ENCODE results near the gene CFAP45. TPM values are rescaled to one million over a fixed set of nuclear protein-coding genes. Genes with fewer than 3 reads are reported as not detected.

Gene CFAP45
- total and polyA plus RNA-seq, 2 of the 8 experiments (the other 6 are each of a cell fraction or from before 2014, with no cell fraction given), result 0.05 TPM; not detected in 1

DNA sequence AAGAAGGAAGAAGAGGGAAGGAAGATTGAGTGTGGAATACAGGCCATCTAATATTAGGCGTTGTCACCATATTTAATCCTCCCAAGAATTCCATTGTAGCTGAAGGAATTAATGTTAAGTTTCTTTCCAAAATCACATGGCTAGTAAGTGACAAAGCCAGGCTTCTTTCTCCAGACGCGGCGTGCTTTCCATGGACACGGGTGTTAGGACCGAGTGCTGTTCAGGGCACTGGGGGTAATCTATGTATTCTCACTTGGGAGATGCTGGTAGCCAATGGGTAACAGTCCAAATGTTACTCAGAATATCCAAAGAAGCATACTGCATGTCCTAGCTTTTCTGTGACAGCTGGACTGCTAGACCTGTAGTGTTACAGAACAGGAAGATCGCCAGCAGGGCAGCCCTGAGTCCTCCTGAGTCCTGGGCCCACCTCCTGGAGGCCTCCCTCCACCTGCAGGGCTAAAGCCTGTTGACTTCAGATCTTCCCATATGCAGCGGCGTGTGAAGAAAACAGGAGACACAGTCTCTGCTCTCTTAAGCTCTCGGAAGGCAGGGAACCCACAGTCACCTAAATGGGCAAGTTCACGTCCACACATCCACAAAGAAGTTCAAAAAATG lies 40.1 kb upstream of the CFAP45 start:
- Histone ChIP-seq H4K91ac (replicated peaks; ENCODE audit: insufficient read length, low read length) (no peak overlapping the region), H3K14ac (ENCODE audit: insufficient read length) (no peak overlapping the region), H2BK15ac (ENCODE audit: low read length) (no peak overlapping the region), H2AFZ (ENCODE audit: low read length) (no peak overlapping the region), H3K9ac (replicated peaks in 1 of 4; ENCODE audit: extremely low read depth in 1 of 4, low read depth in 3 of 4, low read length in 3 of 4) (no peak overlapping the region), H3K23me2 (ENCODE audit: low read depth, low read length) (peaks cover 7% of the 10 kb centered on the region; the same call in 1 of the 2 replicates), H2BK120ac (replicated peaks; ENCODE audit: low read depth, low read length) (no peak overlapping the region), H3K4ac (replicated peaks; ENCODE audit: insufficient read length, low read depth, low read length) (no peak overlapping the region), H2BK5ac (ENCODE audit: low read depth, low read length) (no peak overlapping the region), H3K4me3 (ENCODE audit: extremely low read depth in 1 of 4, insufficient read depth in 2 of 4, low read depth in 3 of 4, low read length in 4 of 4) (no peak overlapping the region), H3K79me1 (ENCODE audit: low read depth, low read length) (peaks cover 2% of the 10 kb centered on the region; the same call in 1 of the 2 replicates), H3K27me3 (replicated peaks in 1 of 4; ENCODE audit: control insufficient read depth in 3 of 4, extremely low read depth in 1 of 4, insufficient read depth in 3 of 4, low read length in 3 of 4) (no peaks in the 10 kb centered on the region), H2BK20ac (ENCODE audit: low read length) (no peak overlapping the region), H2BK12ac (ENCODE audit: low read depth, low read length) (no peak overlapping the region), H4K20me1 (replicated peaks in 1 of 2; ENCODE audit: control insufficient read depth in 1 of 2, insufficient read depth in 2 of 2, low read length in 2 of 2) (no peaks in the 10 kb centered on the region), H2AK5ac (ENCODE audit: low read depth, low read length) (no peak overlapping the region), H3K4me2 (ENCODE audit: insufficient read depth in 1 of 2, low read depth in 2 of 2, low read length in 2 of 2) (no peak overlapping the region), H3K18ac (ENCODE audit: extremely low read depth, low read length) (no peak overlapping the region), H3K23ac (ENCODE audit: insufficient read length) (no peak overlapping the region), H3K27ac (ENCODE audit: low read depth, low read length) (no peak overlapping the region; the same call in 1 of the 2 replicates), H3K56ac (replicated peaks; ENCODE audit: insufficient read length, low read depth, low read length) (no peak overlapping the region), H3K9me3 (ENCODE audit: insufficient read depth in 2 of 2, low read depth in 1 of 2, low read length in 1 of 2) (no peaks in the 10 kb centered on the region), H4K8ac (ENCODE audit: extremely low read depth, insufficient read depth, low read length) (no peak overlapping the region), H3K36me3 (ENCODE audit: control insufficient read depth in 2 of 4, insufficient read depth in 4 of 4, low read length in 3 of 4) (peaks cover 0 to 12% (median 4%) of the 10 kb centered on the region in 4 experiments; a peak in 7 of 8 replicates), H4K5ac (ENCODE audit: insufficient read length, low read depth, low read length) (no peak overlapping the region), H3K4me1 (replicated peaks in 1 of 4; ENCODE audit: control insufficient read depth in 3 of 4, insufficient read depth in 4 of 4, low read length in 3 of 4) (peaks cover 0 to 24% (median 18%) of the 10 kb centered on the region in 4 experiments; a peak in 6 of 7 replicates), H3K79me2 (ENCODE audit: control insufficient read depth in 1 of 2, insufficient read depth in 2 of 2, low read length in 2 of 2) (peaks cover 3 to 12% of the 10 kb centered on the region in 2 experiments; a peak in 2 of 4 replicates)
- FAIRE-seq (no peak), DNase-seq (ENCODE audit: low read depth in 1 of 2, low spot score in 2 of 2) (no peak)
- CTCF ChIA-PET (ENCODE audit: partially characterized antibody), result interaction anchor here (0.7 to 35.5 kb wide), 11 partner anchors 8 to 146 kb away, joined by 3 to 696 read pairs (median 5); partner anchors contain the start of genes IGSF9 and SLAMF9
- WGBS, 2 experiments (ENCODE audit: extremely low coverage in 1 of 2, insufficient coverage in 1 of 2, insufficient read length in 1 of 2, insufficient replicate concordance in 2 of 2, low coverage in 1 of 2, low lambda C conversion rate in 2 of 2, missing lambda C conversion rate in 1 of 2), result 92% methylated on average over 11 of the region's 11 CpGs; no CpG with 5 or more reads in 1 of the 2 experiments
- POLR2A ChIA-PET (ENCODE audit: partially characterized antibody), result interaction anchor here (0.8 to 6.0 kb wide), 5 partner anchors 10 to 87 kb away, joined by 3 to 41 read pairs (median 4); no protein-coding TSS in a partner anchor
- no peak for TF ChIP-seq SP4 (IDR thresholded peaks at IDR 0.05; ENCODE audit: low read length)

Measured in H1 (cell line).